Esophagus squamous epithelium (tissue), 4 donors: Measurements from ENCODE around the gene NOG.

ENCODE experiments used
- CTCF ChIP-seq, 6 experiments: fragments of 450-650 bp in 4 of 6; fragments of 200-600 bp in 2 of 6; sonication (generic) in 2 of 6; IDR thresholded peaks; one replicate each; pipeline ENCODE4 v1.5.1; 2016 to 2019; ENCODE audit warnings: antibody characterized with exemption in 6 of 6, mild to moderate bottlenecking in 4 of 6, moderate library complexity in 4 of 6
- POLR2A ChIP-seq, 4 donors: fragments of 450-650 bp; IDR thresholded peaks; one replicate each; pipeline ENCODE4 v1.6.1; 2017; ENCODE audit warnings: antibody characterized with exemption in 4 of 4, mild to moderate bottlenecking in 4 of 4, moderate library complexity in 3 of 4

- TF ChIP-seq CTCF (IDR thresholded peaks at IDR 0.05): peak; percentile 76 to 94 (median 90)
- TF ChIP-seq POLR2A (IDR thresholded peaks at IDR 0.05): no peak
Observed at GRCh38 chr17:56592487-56593085, 913 bp upstream of the NOG start.
